DND-41 (cell line): Measurements from ENCODE around the gene NEUROD2.

Source experiments
- ATAC-seq: fragments of 200-7000 bp; cut with Tn5 transposase; 3 replicates; pipeline ENCODE4 v1.9.1; 2021; ENCODE audit warnings: low read depth; ENCODE audit not compliant: insufficient read depth
- DNase-seq: peaks from one replicate; pipeline ENCODE4 v3.0.0-alpha.2; 2020
- H2AFZ ChIP-seq: 2 replicates; pipeline ENCODE4 v1.6.0; 2012; ENCODE audit warnings: low read depth, low read length
- H3K27ac ChIP-seq: 2 replicates; pipeline ENCODE4 v1.5.1; 2012; ENCODE audit warnings: low read length, inconsistent platforms
- H3K27me3 ChIP-seq: fragments of 200-600 bp; sonication (generic); 2 replicates; pipeline ENCODE4 v1.6.0; 2012; ENCODE audit warnings: low read length, mild to moderate bottlenecking, inconsistent platforms; ENCODE audit not compliant: insufficient read depth, poor library complexity
- H3K36me3 ChIP-seq: 2 replicates; pipeline ENCODE4 v1.5.1; 2012; ENCODE audit warnings: low read length, inconsistent platforms; ENCODE audit not compliant: insufficient read depth
- H3K4me1 ChIP-seq: 2 replicates; pipeline ENCODE4 v1.5.1; 2012; ENCODE audit warnings: mild to moderate bottlenecking, low read length; ENCODE audit not compliant: insufficient read depth
- H3K4me2 ChIP-seq: 2 replicates; pipeline ENCODE4 v1.6.0; 2012; ENCODE audit warnings: mild to moderate bottlenecking, moderate library complexity, low read length, inconsistent platforms; ENCODE audit not compliant: insufficient read depth
- H3K4me3 ChIP-seq, 2 experiments: fragments of 200-600 bp in 1 of 2; shearing (Covaris generic) in 1 of 2; 2 replicates each; pipeline ENCODE4 v1.5.1; 2012 to 2016; ENCODE audit warnings: inconsistent platforms in 2 of 2, low read length in 2 of 2, mild to moderate bottlenecking in 2 of 2, low read depth in 1 of 2, moderate library complexity in 1 of 2
- H3K79me2 ChIP-seq: 2 replicates; pipeline ENCODE4 v1.6.0; 2012; ENCODE audit warnings: low read length, inconsistent platforms; ENCODE audit not compliant: insufficient read depth
- H3K9ac ChIP-seq: 2 replicates; pipeline ENCODE4 v1.6.0; 2012; ENCODE audit warnings: low read depth, mild to moderate bottlenecking, inconsistent platforms, low read length, moderate library complexity
- H3K9me3 ChIP-seq: 2 replicates; pipeline ENCODE4 v1.5.1; 2012; ENCODE audit warnings: low read length, moderate library complexity, mild to moderate bottlenecking, inconsistent platforms; ENCODE audit not compliant: insufficient read depth, severe bottlenecking
- H4K20me1 ChIP-seq: 2 replicates; pipeline ENCODE4 v1.6.0; 2012; ENCODE audit warnings: low read length; ENCODE audit not compliant: insufficient read depth
- EZH2 ChIP-seq: IDR thresholded peaks from 3 replicates; pipeline ENCODE4 v1.6.1; 2012; ENCODE audit warnings: borderline replicate concordance, low read depth, mild to moderate bottlenecking, moderate library complexity, low read length, inconsistent platforms; ENCODE audit not compliant: severe bottlenecking
- TF ChIP-seq, protein P1 (sequence below): IDR thresholded peaks from 2 replicates; pipeline ENCODE4 v1.5.1; 2012; ENCODE audit warnings: borderline replicate concordance, low read length, moderate library complexity, mild to moderate bottlenecking; ENCODE audit not compliant: poor library complexity, severe bottlenecking; ENCODE audit errors: extremely low read depth

NEUROD2 gene

DNA sequence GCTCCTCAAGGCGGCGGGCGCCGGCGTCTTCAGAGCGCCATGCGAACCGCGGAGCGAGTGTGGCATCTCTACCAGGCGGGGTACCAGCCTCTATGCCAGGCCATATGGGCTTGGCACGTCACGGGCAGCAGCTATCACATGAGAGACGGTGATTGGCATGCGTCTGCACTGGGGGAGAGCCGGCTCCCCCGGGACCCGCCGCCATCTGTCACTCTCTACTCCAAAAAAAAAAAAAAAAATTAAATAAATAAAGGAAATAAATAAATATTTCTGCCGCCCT lies at the start of gene NEUROD2:
TSS of gene NEUROD2 (minus strand) at position 70 of the 280 bp plus-strand sequence. CDS start 1,321 bp downstream, outside the sequence.
- no peak for TF ChIP-seq EZH2
- TF ChIP-seq, protein P1, sequence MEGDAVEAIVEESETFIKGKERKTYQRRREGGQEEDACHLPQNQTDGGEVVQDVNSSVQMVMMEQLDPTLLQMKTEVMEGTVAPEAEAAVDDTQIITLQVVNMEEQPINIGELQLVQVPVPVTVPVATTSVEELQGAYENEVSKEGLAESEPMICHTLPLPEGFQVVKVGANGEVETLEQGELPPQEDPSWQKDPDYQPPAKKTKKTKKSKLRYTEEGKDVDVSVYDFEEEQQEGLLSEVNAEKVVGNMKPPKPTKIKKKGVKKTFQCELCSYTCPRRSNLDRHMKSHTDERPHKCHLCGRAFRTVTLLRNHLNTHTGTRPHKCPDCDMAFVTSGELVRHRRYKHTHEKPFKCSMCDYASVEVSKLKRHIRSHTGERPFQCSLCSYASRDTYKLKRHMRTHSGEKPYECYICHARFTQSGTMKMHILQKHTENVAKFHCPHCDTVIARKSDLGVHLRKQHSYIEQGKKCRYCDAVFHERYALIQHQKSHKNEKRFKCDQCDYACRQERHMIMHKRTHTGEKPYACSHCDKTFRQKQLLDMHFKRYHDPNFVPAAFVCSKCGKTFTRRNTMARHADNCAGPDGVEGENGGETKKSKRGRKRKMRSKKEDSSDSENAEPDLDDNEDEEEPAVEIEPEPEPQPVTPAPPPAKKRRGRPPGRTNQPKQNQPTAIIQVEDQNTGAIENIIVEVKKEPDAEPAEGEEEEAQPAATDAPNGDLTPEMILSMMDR: no peak
- ATAC-seq: no peak
- Histone ChIP-seq H3K9me3 (no peaks in the 10 kb centered on the region), H4K20me1 (no peaks in the 10 kb centered on the region), H3K4me1 (no peaks in the 10 kb centered on the region), H3K9ac (no peak within 1 kb of the TSS), H3K27ac (no peak within 1 kb of the TSS), H3K4me3 (no peak within 1 kb of the TSS), H3K36me3 (no peaks in the 10 kb centered on the region), H2AFZ (no peak within 1 kb of the TSS), H3K4me2 (no peak within 1 kb of the TSS), H3K27me3 (peaks cover 6% of the 10 kb centered on the region), H3K79me2 (no peaks in the 10 kb centered on the region)
- no peak for DNase-seq

DNA sequence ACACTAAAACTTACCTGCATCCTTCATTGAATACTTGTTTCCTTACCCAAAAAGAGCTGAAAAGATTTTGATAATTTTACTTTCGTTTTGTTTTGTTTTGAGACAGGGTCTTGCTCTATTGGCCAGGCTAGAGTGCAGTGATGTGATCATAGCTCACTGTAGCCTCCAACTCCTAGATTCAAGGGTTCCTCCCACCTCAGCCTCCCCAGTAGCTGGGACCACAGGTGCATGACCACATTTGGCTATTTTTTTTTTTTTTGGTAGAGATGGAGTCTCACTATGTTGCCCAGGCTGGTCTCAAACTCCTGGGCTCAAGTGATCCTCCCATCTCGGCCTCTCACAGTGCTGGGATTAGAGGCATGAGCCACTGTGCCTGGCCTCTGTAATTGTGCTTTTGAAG lies 47.4 kb upstream of the NEUROD2 start:
- H3K36me3 ChIP-seq: peaks cover 48% of the 10 kb centered on the region
- DNase-seq (no peak), ATAC-seq (no peak)
- H4K20me1 ChIP-seq: peaks cover 39% of the 10 kb centered on the region
- no peaks in the 10 kb centered on the region for H3K9me3 ChIP-seq
- no peak overlapping the region for H3K9ac ChIP-seq
- no peak overlapping the region for H3K4me2 ChIP-seq
- peaks cover 13% of the 10 kb centered on the region; the same call in 1 of the 2 replicates for H3K79me2 ChIP-seq
- no peak overlapping the region for H3K4me3 ChIP-seq
- no peaks in the 10 kb centered on the region for H3K27me3 ChIP-seq
- H3K27ac ChIP-seq: no peak overlapping the region
- H2AFZ ChIP-seq: no peak overlapping the region
- no peak for TF ChIP-seq EZH2
- TF ChIP-seq, protein P1: no peak
- H3K4me1 ChIP-seq: no peaks in the 10 kb centered on the region

DNA sequence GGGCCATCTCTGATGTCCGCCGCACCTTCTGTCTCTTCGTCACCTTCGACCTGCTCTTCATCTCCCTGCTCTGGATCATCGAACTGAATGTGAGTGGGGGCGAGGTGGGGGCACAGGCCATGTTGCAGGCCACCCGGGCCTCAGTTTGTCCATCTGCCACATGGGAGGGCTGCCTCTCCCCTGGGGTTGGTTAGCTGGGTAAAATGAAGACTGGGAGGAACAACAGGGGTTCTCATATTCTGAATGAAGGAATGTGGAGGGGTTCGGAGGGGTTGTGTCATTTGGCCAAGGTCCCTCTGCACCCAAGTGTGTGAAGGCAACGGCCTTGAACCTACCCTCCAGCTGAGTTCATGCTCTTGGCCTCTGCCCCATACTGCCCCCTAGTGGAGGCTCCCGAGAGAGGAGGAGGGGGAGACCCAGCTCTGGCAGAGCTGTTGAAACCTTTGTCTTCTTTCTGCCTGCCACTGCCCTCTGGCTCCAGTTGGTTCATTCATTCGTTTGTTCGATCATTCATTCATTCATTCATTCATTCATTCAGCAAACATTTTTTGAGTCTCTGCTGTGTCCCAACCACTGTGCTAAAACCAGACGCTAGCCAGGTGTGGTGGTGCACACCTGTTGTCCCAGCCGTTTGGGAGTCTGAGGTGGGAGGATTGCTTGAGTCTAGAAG lies 46.1 kb upstream of the NEUROD2 start:
- DNase-seq (peak; percentile 76), ATAC-seq (peak; percentile 85)
- no peak overlapping the region for H3K9ac ChIP-seq
- H3K4me1 ChIP-seq: no peaks in the 10 kb centered on the region
- no peaks in the 10 kb centered on the region for H3K9me3 ChIP-seq
- H3K79me2 ChIP-seq: peaks cover 17% of the 10 kb centered on the region
- peaks cover 44% of the 10 kb centered on the region for H4K20me1 ChIP-seq
- no peaks in the 10 kb centered on the region for H3K27me3 ChIP-seq
- no peak overlapping the region for H3K4me2 ChIP-seq
- no peak overlapping the region for H3K27ac ChIP-seq
- H2AFZ ChIP-seq: no peak overlapping the region
- no peak for TF ChIP-seq EZH2
- TF ChIP-seq, protein P1: peak; percentile 99
- H3K36me3 ChIP-seq: peaks cover 36% of the 10 kb centered on the region
- no peak overlapping the region for H3K4me3 ChIP-seq
